Tibial artery (tissue), 4 donors: ENCODE data around the gene DNAJA4.

Experiments
- DNase-seq, 2 donors: peaks; one replicate each; pipeline ENCODE4 v3.0.0-alpha.2; 2019
- H3K27ac ChIP-seq, 2 donors: fragments of 200-600 bp; sonication (generic) in 1 of 2; 1 replicate in 1 of 2; 2 replicates in 1 of 2; pipeline ENCODE4 v1.5.1; 2018 to 2019; ENCODE audit warnings: mild to moderate bottlenecking in 1 of 2
- H3K27me3 ChIP-seq, 2 donors: fragments of 200-600 bp; sonication (generic) in 1 of 2; one replicate each; pipeline versions ENCODE4 v1.5.1 to v1.6.0; 2016 to 2019
- H3K36me3 ChIP-seq, 3 donors: fragments of 200-600 bp; sonication (generic) in 2 of 3; one replicate each; pipeline ENCODE4 v1.5.1; 2016 to 2019; ENCODE audit warnings: mild to moderate bottlenecking in 2 of 3
- H3K4me1 ChIP-seq, 4 donors: fragments of 200-600 bp; sonication (generic) in 2 of 4; 1 replicate in 3 of 4; 2 replicates in 1 of 4; pipeline ENCODE4 v1.5.1; 2016 to 2019
- H3K4me3 ChIP-seq, 2 donors: fragments of 200-600 bp; sonication (generic) in 1 of 2; 1 replicate in 1 of 2; 2 replicates in 1 of 2; pipeline ENCODE4 v1.5.1; 2018 to 2019; ENCODE audit warnings: mild to moderate bottlenecking in 2 of 2
- H3K9me3 ChIP-seq, 3 donors: fragments of 200-600 bp; sonication (generic) in 1 of 3; one replicate each; pipeline ENCODE4 v1.5.1; 2016 to 2019
- intact Hi-C: fragments of 100-400 bp; cut with DNase I; formaldehyde crosslinking; loops from one replicate; pipeline ENCODE4 v1.15.0; 2023; ENCODE audit warnings: low total_unique reads
- TF ChIP-seq, protein P1 (sequence below), 2 experiments: fragments of 200-600 bp in 1 of 2; fragments of 450-650 bp in 1 of 2; IDR thresholded peaks; one replicate each; pipeline ENCODE4 v1.5.1; 2017 to 2019; ENCODE audit warnings: antibody characterized with exemption in 2 of 2, mild to moderate bottlenecking in 1 of 2, moderate library complexity in 1 of 2

DNAJA4 gene

GRCh38 chr15:78266229-78266628 lies 1.9 kb downstream of the DNAJA4 start:
- Histone ChIP-seq H3K4me1 (peaks cover 0 to 29% (median 20%) of the 10 kb centered on the region in 4 donors), H3K4me3 (no peak overlapping the region), H3K9me3 (no peaks in the 10 kb centered on the region), H3K27me3 (no peaks in the 10 kb centered on the region), H3K36me3 (no peaks in the 10 kb centered on the region), H3K27ac (peak overlapping the region; percentile 39 to 46)
- TF ChIP-seq, protein P1, sequence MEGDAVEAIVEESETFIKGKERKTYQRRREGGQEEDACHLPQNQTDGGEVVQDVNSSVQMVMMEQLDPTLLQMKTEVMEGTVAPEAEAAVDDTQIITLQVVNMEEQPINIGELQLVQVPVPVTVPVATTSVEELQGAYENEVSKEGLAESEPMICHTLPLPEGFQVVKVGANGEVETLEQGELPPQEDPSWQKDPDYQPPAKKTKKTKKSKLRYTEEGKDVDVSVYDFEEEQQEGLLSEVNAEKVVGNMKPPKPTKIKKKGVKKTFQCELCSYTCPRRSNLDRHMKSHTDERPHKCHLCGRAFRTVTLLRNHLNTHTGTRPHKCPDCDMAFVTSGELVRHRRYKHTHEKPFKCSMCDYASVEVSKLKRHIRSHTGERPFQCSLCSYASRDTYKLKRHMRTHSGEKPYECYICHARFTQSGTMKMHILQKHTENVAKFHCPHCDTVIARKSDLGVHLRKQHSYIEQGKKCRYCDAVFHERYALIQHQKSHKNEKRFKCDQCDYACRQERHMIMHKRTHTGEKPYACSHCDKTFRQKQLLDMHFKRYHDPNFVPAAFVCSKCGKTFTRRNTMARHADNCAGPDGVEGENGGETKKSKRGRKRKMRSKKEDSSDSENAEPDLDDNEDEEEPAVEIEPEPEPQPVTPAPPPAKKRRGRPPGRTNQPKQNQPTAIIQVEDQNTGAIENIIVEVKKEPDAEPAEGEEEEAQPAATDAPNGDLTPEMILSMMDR (IDR thresholded peaks at IDR 0.05) = no peak
- intact Hi-C loops = loop anchor here (10.0 kb wide), 1 partner anchor 609 kb away; the partner anchor contains the start of gene MORF4L1
- DNase-seq = no peak

DNA sequence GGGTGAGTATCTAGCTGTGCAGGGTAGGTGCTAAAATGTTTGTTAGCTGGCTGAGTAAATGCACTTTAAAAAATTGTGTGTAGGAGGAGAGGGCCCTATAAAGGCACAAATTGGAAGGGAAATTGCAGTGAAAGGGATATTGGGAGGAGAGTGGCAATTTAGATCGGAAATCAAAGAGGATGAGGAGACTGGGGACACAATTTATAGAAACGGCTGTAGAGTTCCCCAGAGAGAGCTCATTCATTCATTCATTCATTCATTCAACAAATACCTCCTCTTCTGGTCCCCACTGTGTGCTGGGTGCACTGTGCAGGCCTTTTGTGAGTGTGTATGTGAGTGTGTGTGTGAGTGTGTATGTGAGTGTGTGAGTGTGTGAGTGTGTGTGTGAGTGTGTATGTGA lies 2.4 kb downstream of the DNAJA4 start:
- no peaks in the 10 kb centered on the region for H3K36me3 ChIP-seq
- no peaks in the 10 kb centered on the region for H3K27me3 ChIP-seq
- intact Hi-C loops = loop anchor here (10.0 kb wide), 1 partner anchor 608 kb away; the partner anchor contains the start of gene MORF4L1
- no peak for DNase-seq
- no peaks in the 10 kb centered on the region for H3K9me3 ChIP-seq
- peak overlapping the region; percentile 39 to 46 for H3K27ac ChIP-seq
- TF ChIP-seq, protein P1 (IDR thresholded peaks at IDR 0.05) = no peak
- H3K4me3 ChIP-seq = no peak overlapping the region
- H3K4me1 ChIP-seq = peaks cover 0 to 29% (median 20%) of the 10 kb centered on the region in 4 donors

DNA sequence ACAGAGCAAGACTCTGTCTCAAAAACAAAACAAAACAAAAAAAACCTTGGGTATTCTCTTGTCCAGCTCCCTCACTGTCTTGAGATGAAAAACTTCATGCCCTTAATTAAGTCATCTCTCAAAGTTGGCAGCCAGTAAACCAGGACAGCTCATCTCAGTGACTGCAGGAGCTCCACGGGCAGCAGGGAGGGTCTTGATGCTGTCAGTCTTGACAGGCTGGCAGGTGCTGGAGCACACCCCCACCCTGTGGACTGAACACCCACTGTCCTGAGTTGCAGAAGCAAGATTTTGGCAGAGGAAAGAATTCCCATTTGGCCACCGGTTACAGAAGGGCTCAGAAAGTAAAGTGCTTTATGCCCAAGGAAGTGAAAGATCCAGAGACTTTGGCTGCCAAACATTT lies 8.0 kb downstream of the DNAJA4 start:
- Histone ChIP-seq H3K36me3 (peaks cover 0 to 36% (median 15%) of the 10 kb centered on the region in 3 donors), H3K27me3 (no peaks in the 10 kb centered on the region), H3K27ac (no peak overlapping the region), H3K4me1 (no peaks in the 10 kb centered on the region), H3K4me3 (no peak overlapping the region), H3K9me3 (no peaks in the 10 kb centered on the region)
- TF ChIP-seq, protein P1 (IDR thresholded peaks at IDR 0.05) = no peak
- no peak for DNase-seq
- intact Hi-C loops = no loop called here

GRCh38 chr15:78272776-78273175 lies 8.4 kb downstream of the DNAJA4 start:
- Histone ChIP-seq H3K27me3 (no peaks in the 10 kb centered on the region), H3K36me3 (peaks cover 2 to 41% (median 18%) of the 10 kb centered on the region in 3 donors), H3K9me3 (no peaks in the 10 kb centered on the region), H3K27ac (no peak overlapping the region), H3K4me1 (no peaks in the 10 kb centered on the region), H3K4me3 (no peak overlapping the region)
- TF ChIP-seq, protein P1 (IDR thresholded peaks at IDR 0.05) = no peak
- intact Hi-C loops = no loop called here
- DNase-seq = no peak

- intact Hi-C loops = no loop called here
- peaks cover 5 to 60% (median 31%) of the 10 kb centered on the region in 3 donors for H3K36me3 ChIP-seq
These were observed 10.6 kb downstream of the DNAJA4 start for GRCh38 chr15:78274994-78275393.

More at GRCh38 chr15:78274994-78275393, 10.6 kb downstream of the DNAJA4 start:
- Histone ChIP-seq H3K4me3 (no peak overlapping the region), H3K4me1 (no peaks in the 10 kb centered on the region), H3K27ac (no peak overlapping the region), H3K9me3 (no peaks in the 10 kb centered on the region), H3K27me3 (no peaks in the 10 kb centered on the region)
- DNase-seq = no peak
- TF ChIP-seq, protein P1 (IDR thresholded peaks at IDR 0.05) = no peak
